Measurements from ENCODE around the gene PTPRB.

- no peak for TF ChIP-seq POLR2A (IDR thresholded peaks at IDR 0.05)
- no peak for TF ChIP-seq CTCF (IDR thresholded peaks at IDR 0.05)
Observed at GRCh38 chr12:70666364-70666763, 29.1 kb upstream of the PTPRB start.
